ENCODE results near the gene SLC7A9. TPM values are rescaled to one million over a fixed set of nuclear protein-coding genes. Genes with fewer than 3 reads are reported as not detected.

Gene SLC7A9
- total and polyA plus RNA-seq, 4 donors: 6.8 to 16.3 (median 9.8) TPM

GRCh38 chr19:32831611-32832010, 38.0 kb downstream of the SLC7A9 start:
- H3K27ac ChIP-seq (ENCODE audit: low read depth in 1 of 2, low read length in 2 of 2): no peak overlapping the region
- no peak overlapping the region for H3K4me3 ChIP-seq (ENCODE audit: low read depth in 1 of 3, low read length in 3 of 3)
- H3K9me3 ChIP-seq (ENCODE audit: control insufficient read depth in 4 of 4, low read length in 3 of 4): no peaks in the 10 kb centered on the region
- no peak for TF ChIP-seq RAD21 (IDR thresholded peaks at IDR 0.05)
- H3K9ac ChIP-seq (ENCODE audit: low read depth in 1 of 2, low read length in 2 of 2): no peak overlapping the region
- no peaks in the 10 kb centered on the region for H3K4me1 ChIP-seq (ENCODE audit: control insufficient read depth in 4 of 4, insufficient read depth in 4 of 4, low read length in 3 of 4)
- H3K27me3 ChIP-seq (ENCODE audit: control insufficient read depth in 4 of 4, insufficient read depth in 4 of 4, low read length in 3 of 4): no peaks in the 10 kb centered on the region
- peaks cover 1 to 30% (median 20%) of the 10 kb centered on the region in 4 donors for H3K36me3 ChIP-seq (ENCODE audit: control insufficient read depth in 4 of 4, insufficient read depth in 3 of 4, low read depth in 1 of 4, low read length in 3 of 4)
- DNase-seq (ENCODE audit: low spot score): no peak
- 86% methylated on average over 5 of the region's 5 CpGs for WGBS

DNA sequence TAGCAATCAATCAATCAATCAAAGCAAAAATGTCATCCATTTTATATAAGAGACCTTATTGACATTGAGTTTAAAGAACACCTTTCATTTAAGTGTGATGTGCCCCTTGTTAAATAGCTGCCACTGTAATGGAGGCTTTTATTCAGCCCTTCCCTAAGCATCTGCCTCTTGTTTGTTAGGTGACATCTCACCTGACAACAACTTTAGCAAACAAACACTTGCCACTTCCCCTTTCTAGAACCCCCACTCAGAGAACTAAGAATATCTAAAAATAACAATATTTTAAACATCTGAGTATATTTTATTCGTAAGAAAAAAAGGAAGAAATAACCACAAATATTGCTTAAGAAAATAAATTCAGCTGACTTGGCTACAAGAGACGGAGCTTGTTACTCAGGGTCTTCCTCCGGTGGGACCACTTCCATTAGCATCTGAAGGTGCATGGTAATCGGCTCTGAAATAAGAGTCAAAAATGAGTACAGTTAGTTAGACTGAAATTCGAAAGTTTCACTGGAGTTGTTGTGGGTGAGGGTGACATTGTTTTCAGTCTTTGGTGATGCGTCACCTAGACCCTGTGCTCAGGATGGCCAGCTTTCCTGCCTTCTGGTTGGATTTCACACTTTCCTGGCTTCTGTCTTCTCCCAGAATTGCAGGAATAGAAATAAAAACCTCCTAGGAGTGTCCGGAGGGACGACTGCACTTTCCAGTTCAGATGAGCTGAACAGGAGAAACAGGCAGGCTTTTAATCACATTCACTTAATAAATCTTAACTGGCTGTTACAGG, 39.1 kb downstream of the SLC7A9 start:
- TF ChIP-seq RAD21 (IDR thresholded peaks at IDR 0.05): no peak
- no peak for TF ChIP-seq EGR1 (IDR thresholded peaks at IDR 0.05; ENCODE audit: low read depth in 2 of 2)
- no peak for TF ChIP-seq TAF1 (conservative IDR thresholded peaks at IDR 0.05)
- no peak for TF ChIP-seq HNF4A (conservative IDR thresholded peaks at IDR 0.05)
- TF ChIP-seq HNF4G (IDR thresholded peaks at IDR 0.05): no peak
- no peak for TF ChIP-seq RXRA (IDR thresholded peaks at IDR 0.05)
- no peak for TF ChIP-seq SP1 (IDR thresholded peaks at IDR 0.05)
- TF ChIP-seq NR2F2 (IDR thresholded peaks at IDR 0.05): no peak
- TF ChIP-seq CTCF (IDR thresholded peaks at IDR 0.05; ENCODE audit: low read depth, low read length, missing input control): no peak
- no peak for TF ChIP-seq JUND (IDR thresholded peaks at IDR 0.05)
- TF ChIP-seq, protein P1, sequence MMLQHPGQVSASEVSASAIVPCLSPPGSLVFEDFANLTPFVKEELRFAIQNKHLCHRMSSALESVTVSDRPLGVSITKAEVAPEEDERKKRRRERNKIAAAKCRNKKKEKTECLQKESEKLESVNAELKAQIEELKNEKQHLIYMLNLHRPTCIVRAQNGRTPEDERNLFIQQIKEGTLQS (IDR thresholded peaks at IDR 0.05): no peak
- H3K4me1 ChIP-seq (ENCODE audit: control insufficient read depth in 4 of 4, insufficient read depth in 4 of 4, low read length in 3 of 4): no peaks in the 10 kb centered on the region
- H3K9me3 ChIP-seq (ENCODE audit: control insufficient read depth in 4 of 4, low read length in 3 of 4): no peaks in the 10 kb centered on the region
- no peak for DNase-seq (ENCODE audit: low spot score)
- H3K27ac ChIP-seq (ENCODE audit: low read depth in 1 of 2, low read length in 2 of 2): no peak overlapping the region
- no peaks in the 10 kb centered on the region for H3K27me3 ChIP-seq (ENCODE audit: control insufficient read depth in 4 of 4, insufficient read depth in 4 of 4, low read length in 3 of 4)
- H3K4me3 ChIP-seq (ENCODE audit: low read depth in 1 of 3, low read length in 3 of 3): no peak overlapping the region
- no peak overlapping the region for H3K9ac ChIP-seq (ENCODE audit: low read depth in 1 of 2, low read length in 2 of 2)
- H3K36me3 ChIP-seq (ENCODE audit: control insufficient read depth in 4 of 4, insufficient read depth in 3 of 4, low read depth in 1 of 4, low read length in 3 of 4): peaks cover 1 to 27% (median 20%) of the 10 kb centered on the region in 4 donors
- WGBS: 91% methylated on average over 8 of the region's 8 CpGs

GRCh38 chr19:32829345-32829896, 40.1 kb downstream of the SLC7A9 start:
- no peaks in the 10 kb centered on the region for H3K27me3 ChIP-seq (ENCODE audit: control insufficient read depth in 4 of 4, insufficient read depth in 4 of 4, low read length in 3 of 4)
- no peak overlapping the region for H3K4me3 ChIP-seq (ENCODE audit: low read depth in 1 of 3, low read length in 3 of 3)
- no peaks in the 10 kb centered on the region for H3K9me3 ChIP-seq (ENCODE audit: control insufficient read depth in 4 of 4, low read length in 3 of 4)
- TF ChIP-seq NR2F2 (IDR thresholded peaks at IDR 0.05) (no peak), TAF1 (conservative IDR thresholded peaks at IDR 0.05) (no peak), JUND (IDR thresholded peaks at IDR 0.05) (no peak), RXRA (IDR thresholded peaks at IDR 0.05) (no peak), ZBTB33 (IDR thresholded peaks at IDR 0.05) (no peak), GABPA (IDR thresholded peaks at IDR 0.05 in 1 of 2, conservative IDR thresholded peaks at IDR 0.05 in 1 of 2) (no peak), CTCF (IDR thresholded peaks at IDR 0.05; ENCODE audit: low read depth, low read length, missing input control) (no peak), EGR1 (IDR thresholded peaks at IDR 0.05; ENCODE audit: low read depth in 2 of 2) (no peak)
- TF ChIP-seq, protein P2, sequence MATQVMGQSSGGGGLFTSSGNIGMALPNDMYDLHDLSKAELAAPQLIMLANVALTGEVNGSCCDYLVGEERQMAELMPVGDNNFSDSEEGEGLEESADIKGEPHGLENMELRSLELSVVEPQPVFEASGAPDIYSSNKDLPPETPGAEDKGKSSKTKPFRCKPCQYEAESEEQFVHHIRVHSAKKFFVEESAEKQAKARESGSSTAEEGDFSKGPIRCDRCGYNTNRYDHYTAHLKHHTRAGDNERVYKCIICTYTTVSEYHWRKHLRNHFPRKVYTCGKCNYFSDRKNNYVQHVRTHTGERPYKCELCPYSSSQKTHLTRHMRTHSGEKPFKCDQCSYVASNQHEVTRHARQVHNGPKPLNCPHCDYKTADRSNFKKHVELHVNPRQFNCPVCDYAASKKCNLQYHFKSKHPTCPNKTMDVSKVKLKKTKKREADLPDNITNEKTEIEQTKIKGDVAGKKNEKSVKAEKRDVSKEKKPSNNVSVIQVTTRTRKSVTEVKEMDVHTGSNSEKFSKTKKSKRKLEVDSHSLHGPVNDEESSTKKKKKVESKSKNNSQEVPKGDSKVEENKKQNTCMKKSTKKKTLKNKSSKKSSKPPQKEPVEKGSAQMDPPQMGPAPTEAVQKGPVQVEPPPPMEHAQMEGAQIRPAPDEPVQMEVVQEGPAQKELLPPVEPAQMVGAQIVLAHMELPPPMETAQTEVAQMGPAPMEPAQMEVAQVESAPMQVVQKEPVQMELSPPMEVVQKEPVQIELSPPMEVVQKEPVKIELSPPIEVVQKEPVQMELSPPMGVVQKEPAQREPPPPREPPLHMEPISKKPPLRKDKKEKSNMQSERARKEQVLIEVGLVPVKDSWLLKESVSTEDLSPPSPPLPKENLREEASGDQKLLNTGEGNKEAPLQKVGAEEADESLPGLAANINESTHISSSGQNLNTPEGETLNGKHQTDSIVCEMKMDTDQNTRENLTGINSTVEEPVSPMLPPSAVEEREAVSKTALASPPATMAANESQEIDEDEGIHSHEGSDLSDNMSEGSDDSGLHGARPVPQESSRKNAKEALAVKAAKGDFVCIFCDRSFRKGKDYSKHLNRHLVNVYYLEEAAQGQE (IDR thresholded peaks at IDR 0.05): no peak
- TF ChIP-seq, protein P3, sequence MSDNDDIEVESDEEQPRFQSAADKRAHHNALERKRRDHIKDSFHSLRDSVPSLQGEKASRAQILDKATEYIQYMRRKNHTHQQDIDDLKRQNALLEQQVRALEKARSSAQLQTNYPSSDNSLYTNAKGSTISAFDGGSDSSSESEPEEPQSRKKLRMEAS (IDR thresholded peaks at IDR 0.05): no peak
- no peak overlapping the region for H3K27ac ChIP-seq (ENCODE audit: low read depth in 1 of 2, low read length in 2 of 2)
- WGBS: 95% methylated on average over 10 of the region's 10 CpGs
- peaks cover 1 to 27% (median 20%) of the 10 kb centered on the region in 4 donors for H3K36me3 ChIP-seq (ENCODE audit: control insufficient read depth in 4 of 4, insufficient read depth in 3 of 4, low read depth in 1 of 4, low read length in 3 of 4)
- H3K4me1 ChIP-seq (ENCODE audit: control insufficient read depth in 4 of 4, insufficient read depth in 4 of 4, low read length in 3 of 4): no peaks in the 10 kb centered on the region
- no peak overlapping the region for H3K9ac ChIP-seq (ENCODE audit: low read depth in 1 of 2, low read length in 2 of 2)
- no peak for DNase-seq (ENCODE audit: low spot score)

Measured in liver (tissue), 9 donors.